ENCODE results near the gene DDX6. TPM values are rescaled to one million over a fixed set of nuclear protein-coding genes. Genes with fewer than 3 reads are reported as not detected.
A peak's percentile ranks its signal among the peaks of the same experiment; 100 is the strongest.
"Not testable (repeated sequence)": the region's sequence is repeated elsewhere in the genome, so short reads cannot be mapped to it uniquely, and the experiment has no call there.

The DDX6 gene
- total and polyA plus RNA-seq, 2 experiments from 2014 or later = 68.3 to 205 TPM

GRCh38 chr11:118820025-118820379, 29.0 kb upstream of the DDX6 start:
- not testable (repeated sequence) for H3K9me3 Mint-ChIP-seq; H3K27ac ChIP-seq (ENCODE audit: low read depth); ATAC-seq; H3F3A ChIP-seq (replicated peaks; ENCODE audit: low read depth); H3K4me3 Mint-ChIP-seq; H3K27ac Mint-ChIP-seq; H3K27me3 Mint-ChIP-seq (ENCODE audit: insufficient read depth, low read depth, poor library complexity); H3K9me2 ChIP-seq (ENCODE audit: insufficient read depth); DNase-seq (ENCODE audit: low spot score); H3K4me1 Mint-ChIP-seq; H3K4me3 ChIP-seq; H4K20me1 ChIP-seq (replicated peaks; ENCODE audit: insufficient read depth); H3K79me2 ChIP-seq (replicated peaks; ENCODE audit: insufficient read depth); H3K4me1 ChIP-seq (ENCODE audit: insufficient read depth); H3K36me3 ChIP-seq (ENCODE audit: insufficient read depth); H3K36me3 Mint-ChIP-seq (ENCODE audit: low read depth); H3K27me3 ChIP-seq (ENCODE audit: insufficient read depth); H3K4me2 ChIP-seq
- H2AFZ ChIP-seq = peak overlapping the region; percentile 80; the same call in 1 of the 2 replicates

- Histone ChIP-seq H2AFZ (no peak overlapping the region), H4K20me1 (replicated peaks; ENCODE audit: insufficient read depth) (no peaks in the 10 kb centered on the region), H3K27ac (ENCODE audit: low read depth) (no peak overlapping the region), H3K79me2 (replicated peaks; ENCODE audit: insufficient read depth) (no peaks in the 10 kb centered on the region), H3F3A (replicated peaks; ENCODE audit: low read depth) (no peaks in the 10 kb centered on the region; the same call in 1 of the 2 replicates), H3K4me3 (no peak overlapping the region), H3K9me2 (ENCODE audit: insufficient read depth) (no peaks in the 10 kb centered on the region), H3K4me2 (no peak overlapping the region), H3K27me3 (ENCODE audit: insufficient read depth) (no peaks in the 10 kb centered on the region), H3K4me1 (ENCODE audit: insufficient read depth) (0 out of 2 replicates have a peak, but pooled peaks cover 3% of the 10 kb centered on the region), H3K36me3 (ENCODE audit: insufficient read depth) (no peaks in the 10 kb centered on the region)
- Mint-ChIP-seq H3K27me3 (ENCODE audit: insufficient read depth, low read depth, poor library complexity) (peaks cover 3% of the 10 kb centered on the region), H3K9me3 (no peaks in the 10 kb centered on the region), H3K27ac (no peak overlapping the region), H3K36me3 (ENCODE audit: low read depth) (no peaks in the 10 kb centered on the region), H3K4me3 (no peak overlapping the region), H3K4me1 (peaks cover 8% of the 10 kb centered on the region; the same call in 2 of the 3 replicates)
- DNase-seq (ENCODE audit: low spot score) (no peak), ATAC-seq (no peak)
- TF ChIP-seq STAT1 (IDR thresholded peaks at IDR 0.05; ENCODE audit: unreplicated experiment) = no peak
- TF ChIP-seq POLR2AphosphoS5 (IDR thresholded peaks at IDR 0.05; ENCODE audit: low read depth) = no peak
- TF ChIP-seq EZH2phosphoT487 (IDR thresholded peaks at IDR 0.05; ENCODE audit: unreplicated experiment) = no peak
- no peak for TF ChIP-seq ZNF331 (CRISPR knock-in tag; IDR thresholded peaks at IDR 0.05; ENCODE audit: low read depth)
- TF ChIP-seq EZH2 (IDR thresholded peaks at IDR 0.05; ENCODE audit: low read depth, unreplicated experiment) = no peak
- no peak for TF ChIP-seq ETS1 (IDR thresholded peaks at IDR 0.05)
- TF ChIP-seq ZNF114 (CRISPR knock-in tag; IDR thresholded peaks at IDR 0.05) = no peak
- no peak for TF ChIP-seq CREB1 (CRISPR knock-in tag; IDR thresholded peaks at IDR 0.05; ENCODE audit: low read depth)
- no peak for TF ChIP-seq ZNF462 (CRISPR knock-in tag; IDR thresholded peaks at IDR 0.05)
- no peak for TF ChIP-seq CTCF (conservative IDR thresholded peaks at IDR 0.05; ENCODE audit: low read depth in 2 of 2)
These were observed 28.5 kb upstream of the DDX6 start for GRCh38 chr11:118819334-118820024.
